ENCODE data around the gene PDZD7. TPM values are rescaled to one million over a fixed set of nuclear protein-coding genes. Genes with fewer than 3 reads are reported as not detected.

Gene PDZD7
- polyA plus RNA-seq, 1 of the 3 experiments (the other 2 are of a cell fraction) = 1.9 TPM

GRCh38 chr10:101069441-101069840 lies 38.5 kb upstream of the PDZD7 start:
- H3K4me1 ChIP-seq (ENCODE audit: control insufficient read depth in 1 of 2, insufficient read depth in 2 of 2, low read depth in 1 of 2, low read length in 1 of 2) = peaks cover 0 to 15% of the 10 kb centered on the region in 2 experiments; a peak in 1 of 4 replicates
- H3K9me2 ChIP-seq = no peaks in the 10 kb centered on the region
- H3K27ac ChIP-seq (ENCODE audit: low read depth in 2 of 2, low read length in 1 of 2) = no peak overlapping the region
- H3K4me2 ChIP-seq = no peak overlapping the region
- H4K20me1 ChIP-seq (ENCODE audit: insufficient read depth) = no peaks in the 10 kb centered on the region
- TF ChIP-seq RCOR1 (IDR thresholded peaks at IDR 0.05; ENCODE audit: low read length) = no peak
- no peak for TF ChIP-seq SMC3 (IDR thresholded peaks at IDR 0.05; ENCODE audit: low read depth, low read length)
- no peak for TF ChIP-seq NRF1 (IDR thresholded peaks at IDR 0.05; ENCODE audit: low read depth, low read length)
- TF ChIP-seq CTCF (IDR thresholded peaks at IDR 0.05) = no peak
- no peak for TF ChIP-seq GATA2 (CRISPR knock-in tag; IDR thresholded peaks at IDR 0.05)
- TF ChIP-seq EZH2phosphoT487 (IDR thresholded peaks at IDR 0.05; ENCODE audit: borderline replicate concordance, low read depth) = no peak
- TF ChIP-seq FOSL2 (IDR thresholded peaks at IDR 0.05; ENCODE audit: borderline replicate concordance, low read depth) = no peak
- TF ChIP-seq TCF12 (IDR thresholded peaks at IDR 0.05) = no peak
- TF ChIP-seq PBX3 (IDR thresholded peaks at IDR 0.05) = no peak
- TF ChIP-seq POLR2AphosphoS5 (IDR thresholded peaks at IDR 0.05; ENCODE audit: low read depth, low read length) = no peak
- TF ChIP-seq RFX5 (IDR thresholded peaks at IDR 0.05; ENCODE audit: low read length) = no peak
- no peak for TF ChIP-seq GABPA (IDR thresholded peaks at IDR 0.05; ENCODE audit: low read depth)
- TF ChIP-seq NFIC (IDR thresholded peaks at IDR 0.05; ENCODE audit: borderline replicate concordance) = no peak
- no peak for TF ChIP-seq RXRA (IDR thresholded peaks at IDR 0.05; ENCODE audit: borderline replicate concordance, low read depth)
- no peak for TF ChIP-seq MEF2A (IDR thresholded peaks at IDR 0.05; ENCODE audit: borderline replicate concordance, low read depth)
- TF ChIP-seq, protein P1, sequence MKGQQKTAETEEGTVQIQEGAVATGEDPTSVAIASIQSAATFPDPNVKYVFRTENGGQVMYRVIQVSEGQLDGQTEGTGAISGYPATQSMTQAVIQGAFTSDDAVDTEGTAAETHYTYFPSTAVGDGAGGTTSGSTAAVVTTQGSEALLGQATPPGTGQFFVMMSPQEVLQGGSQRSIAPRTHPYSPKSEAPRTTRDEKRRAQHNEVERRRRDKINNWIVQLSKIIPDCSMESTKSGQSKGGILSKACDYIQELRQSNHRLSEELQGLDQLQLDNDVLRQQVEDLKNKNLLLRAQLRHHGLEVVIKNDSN (IDR thresholded peaks at IDR 0.05; ENCODE audit: borderline replicate concordance, low read depth) = no peak
- no peak for TF ChIP-seq FOXJ3 (CRISPR knock-in tag; IDR thresholded peaks at IDR 0.05)
- no peak overlapping the region for H3K4me3 ChIP-seq (ENCODE audit: low read depth in 2 of 2, low read length in 1 of 2)
- 0 out of 2 replicates have a peak, but pooled peaks cover 12% of the 10 kb centered on the region for H3K27me3 ChIP-seq (ENCODE audit: insufficient read depth)
- no peak for DNase-seq
- H3K79me2 ChIP-seq (ENCODE audit: insufficient read depth) = no peaks in the 10 kb centered on the region
- no peak overlapping the region for H2AFZ ChIP-seq (ENCODE audit: low read depth)
- H3K9ac ChIP-seq = no peak overlapping the region
- 87% methylated on average over 5 of the region's 5 CpGs for WGBS (ENCODE audit: low lambda C conversion rate)
- ChIA-PET POLR2A (no interaction called here), CTCF (interaction anchor here (0.6 to 18.9 kb wide), 12 partner anchors 9 to 143 kb away, joined by 3 to 234 read pairs (median 20); partner anchors contain the start of genes PDZD7 and SFXN3)
- H3F3A ChIP-seq (replicated peaks; ENCODE audit: insufficient read depth) = peaks cover 4% of the 10 kb centered on the region
- H3K36me3 ChIP-seq (replicated peaks in 1 of 2; ENCODE audit: control insufficient read depth in 1 of 2, insufficient read depth in 2 of 2, low read length in 1 of 2) = no peaks in the 10 kb centered on the region
- no peaks in the 10 kb centered on the region for H3K9me3 ChIP-seq
